ENCODE data around the gene KCNQ1. TPM values are rescaled to one million over a fixed set of nuclear protein-coding genes. Genes with fewer than 3 reads are reported as not detected.

Gene KCNQ1
- total RNA-seq, 1 experiment from 2014 or later = 10.7 TPM

- H2AFZ ChIP-seq (ENCODE audit: low read depth, low read length, poor library complexity, severe bottlenecking) = no peak overlapping the region
- H3K4me3 ChIP-seq (replicated peaks in 1 of 2; ENCODE audit: low read depth in 1 of 2, low read length in 2 of 2) = no peak overlapping the region
- no TSS peak for BruUV-seq (replicated peaks)
- no peaks in the 10 kb centered on the region for H4K20me1 ChIP-seq (ENCODE audit: insufficient read depth)
- H3K79me2 ChIP-seq (ENCODE audit: insufficient read depth, low read length) = no peaks in the 10 kb centered on the region
- intact Hi-C loops (cut with micrococcal nuclease) = no loop called here
- TF ChIP-seq CBX3 (IDR thresholded peaks at IDR 0.05; ENCODE audit: low read depth) (no peak), CEBPB (IDR thresholded peaks at IDR 0.05; ENCODE audit: low read depth) (no peak), FOSL1 (IDR thresholded peaks at IDR 0.05; ENCODE audit: low read depth) (no peak), REST (IDR thresholded peaks at IDR 0.05; ENCODE audit: low read depth) (no peak), YY1 (IDR thresholded peaks at IDR 0.05; ENCODE audit: extremely low read depth, insufficient replicate concordance, low read depth, low read length) (no peak), ZFX (IDR thresholded peaks at IDR 0.05) (no peak), EZH2 (IDR thresholded peaks at IDR 0.05) (no peak), EGR1 (IDR thresholded peaks at IDR 0.05; ENCODE audit: low read depth) (no peak), ZNF274 (IDR thresholded peaks at IDR 0.05; ENCODE audit: low read depth, low read length) (no peak)
- TF ChIP-seq, protein P1, sequence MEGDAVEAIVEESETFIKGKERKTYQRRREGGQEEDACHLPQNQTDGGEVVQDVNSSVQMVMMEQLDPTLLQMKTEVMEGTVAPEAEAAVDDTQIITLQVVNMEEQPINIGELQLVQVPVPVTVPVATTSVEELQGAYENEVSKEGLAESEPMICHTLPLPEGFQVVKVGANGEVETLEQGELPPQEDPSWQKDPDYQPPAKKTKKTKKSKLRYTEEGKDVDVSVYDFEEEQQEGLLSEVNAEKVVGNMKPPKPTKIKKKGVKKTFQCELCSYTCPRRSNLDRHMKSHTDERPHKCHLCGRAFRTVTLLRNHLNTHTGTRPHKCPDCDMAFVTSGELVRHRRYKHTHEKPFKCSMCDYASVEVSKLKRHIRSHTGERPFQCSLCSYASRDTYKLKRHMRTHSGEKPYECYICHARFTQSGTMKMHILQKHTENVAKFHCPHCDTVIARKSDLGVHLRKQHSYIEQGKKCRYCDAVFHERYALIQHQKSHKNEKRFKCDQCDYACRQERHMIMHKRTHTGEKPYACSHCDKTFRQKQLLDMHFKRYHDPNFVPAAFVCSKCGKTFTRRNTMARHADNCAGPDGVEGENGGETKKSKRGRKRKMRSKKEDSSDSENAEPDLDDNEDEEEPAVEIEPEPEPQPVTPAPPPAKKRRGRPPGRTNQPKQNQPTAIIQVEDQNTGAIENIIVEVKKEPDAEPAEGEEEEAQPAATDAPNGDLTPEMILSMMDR (IDR thresholded peaks at IDR 0.05 in 2 of 3, conservative IDR thresholded peaks at IDR 0.05 in 1 of 3; ENCODE audit: borderline replicate concordance in 1 of 3, insufficient read depth in 1 of 3, low read depth in 2 of 3, low read length in 2 of 3) = no peak
- no peaks in the 10 kb centered on the region for H3K36me3 ChIP-seq (ENCODE audit: control insufficient read depth in 1 of 2, insufficient read depth in 2 of 2, low read length in 2 of 2)
- no peaks in the 10 kb centered on the region for H3K27me3 ChIP-seq (ENCODE audit: insufficient read depth, low read length)
- CTCF ChIA-PET = no interaction called here
- H3K27ac ChIP-seq (ENCODE audit: low read depth, low read length) = no peak overlapping the region
- no peak overlapping the region for H3K4me2 ChIP-seq (ENCODE audit: low read length)
- no peak for DNase-seq (ENCODE audit: low read depth, low spot score)
- H3K9ac ChIP-seq (ENCODE audit: low read length) = no peak overlapping the region
- no peaks in the 10 kb centered on the region for H3K9me3 ChIP-seq (ENCODE audit: control insufficient read depth in 1 of 2, insufficient read depth in 1 of 2, low read depth in 1 of 2, low read length in 2 of 2)
- RAD21 ChIA-PET (ENCODE audit: low non-redundant PET in 1 of 2, low total read pairs in 2 of 2, uncharacterized antibody in 2 of 2, unreplicated experiment in 2 of 2) = no interaction called here
- POLR2A ChIA-PET = no interaction called here
- peaks cover 5 to 11% of the 10 kb centered on the region in 2 experiments; a peak in 3 of 4 replicates for H3K4me1 ChIP-seq (ENCODE audit: control insufficient read depth in 1 of 2, insufficient read depth in 2 of 2, low read length in 2 of 2)
- no peaks in the 10 kb centered on the region for H3K9me2 ChIP-seq (ENCODE audit: insufficient read depth)
- ATAC-seq = no peak
Measured at GRCh38 chr11:2745511-2745910, 300.7 kb downstream of the KCNQ1 start.
